Thoracic aorta (tissue), 2 donors: Measurements from ENCODE around the gene SCN10A. TPM values are rescaled to one million over a fixed set of nuclear protein-coding genes. Genes with fewer than 3 reads are reported as not detected.

Experiments
- ATAC-seq: fragments of 150-250 bp; one replicate; pipeline ENCODE4 v1.8.0; 2017; ENCODE audit warnings: low read depth; ENCODE audit not compliant: insufficient number of reproducible peaks, low FRiP score
- DNase-seq: peaks from one replicate; pipeline ENCODE4 v3.0.0-alpha.2; 2020; ENCODE audit warnings: low spot score
- H3K27ac ChIP-seq, 2 donors: fragments of 200-600 bp; sonication (generic); 1 replicate in 1 of 2; 2 replicates in 1 of 2; pipeline ENCODE4 v1.5.1; 2016; ENCODE audit warnings: mild to moderate bottlenecking in 2 of 2, moderate library complexity in 2 of 2
- H3K27me3 ChIP-seq: fragments of 200-600 bp; sonication (generic); replicated peaks from 2 replicates; pipeline ENCODE4 v1.6.0; 2016; ENCODE audit warnings: mild to moderate bottlenecking; ENCODE audit not compliant: insufficient read depth
- H3K36me3 ChIP-seq: fragments of 200-600 bp; sonication (generic); one replicate; pipeline ENCODE4 v1.5.1; 2016
- H3K4me1 ChIP-seq, 2 donors: fragments of 200-600 bp; sonication (generic); 1 replicate in 1 of 2; 2 replicates in 1 of 2; pipeline versions ENCODE4 v1.5.1 to v1.6.0; 2016; ENCODE audit warnings: low read depth in 2 of 2, mild to moderate bottlenecking in 1 of 2; ENCODE audit not compliant: control insufficient read depth in 1 of 2
- H3K4me3 ChIP-seq: fragments of 200-600 bp; sonication (generic); 2 replicates; pipeline ENCODE4 v1.5.1; 2016; ENCODE audit warnings: mild to moderate bottlenecking
- H3K9me3 ChIP-seq: fragments of 200-600 bp; sonication (generic); 2 replicates; pipeline ENCODE4 v1.5.1; 2016
- CTCF ChIP-seq: fragments of 200-600 bp; sonication (generic); IDR thresholded peaks from one replicate; pipeline ENCODE4 v1.5.1; 2019; ENCODE audit warnings: antibody characterized with exemption
- total RNA-seq, 2 donors: library from RNA; depleted of rRNA; stranded (reverse); fragments of >200 nt; gene quantifications; one replicate each; pipeline versions ENCODE4 v1.1.0 to v1.2.3, GENCODE V29; 2016

Gene SCN10A
- total RNA-seq, 2 donors from 2014 or later: not detected

GRCh38 chr3:38684546-38684945 is 131.5 kb downstream of the SCN10A start:
- Histone ChIP-seq H3K9me3 (no peaks in the 10 kb centered on the region), H3K27me3 (no peaks in the 10 kb centered on the region), H3K36me3 (no peaks in the 10 kb centered on the region), H3K27ac (no peak overlapping the region), H3K4me3 (no peak overlapping the region), H3K4me1 (no peaks in the 10 kb centered on the region)
- no peak for DNase-seq
- TF ChIP-seq CTCF: no peak
- ATAC-seq: no peak

- TF ChIP-seq CTCF: no peak
- ATAC-seq (no peak), DNase-seq (no peak)
- Histone ChIP-seq H3K36me3 (no peaks in the 10 kb centered on the region), H3K9me3 (no peaks in the 10 kb centered on the region), H3K4me1 (no peaks in the 10 kb centered on the region), H3K4me3 (no peak overlapping the region), H3K27me3 (no peaks in the 10 kb centered on the region), H3K27ac (no peak overlapping the region)
Measured at GRCh38 chr3:38669668-38670067, 146.3 kb downstream of the SCN10A start.

- Histone ChIP-seq H3K4me1 (no peaks in the 10 kb centered on the region), H3K36me3 (no peaks in the 10 kb centered on the region), H3K9me3 (no peaks in the 10 kb centered on the region), H3K27ac (no peak overlapping the region), H3K27me3 (no peaks in the 10 kb centered on the region), H3K4me3 (no peak overlapping the region)
- DNase-seq (no peak), ATAC-seq (no peak)
- TF ChIP-seq CTCF: no peak
Measured at GRCh38 chr3:38662544-38662943, 153.5 kb downstream of the SCN10A start.

GRCh38 chr3:38658841-38659240 is 157.2 kb downstream of the SCN10A start:
- H3K9me3 ChIP-seq: no peaks in the 10 kb centered on the region
- H3K4me3 ChIP-seq: no peak overlapping the region
- H3K4me1 ChIP-seq: no peaks in the 10 kb centered on the region
- DNase-seq (no peak), ATAC-seq (no peak)
- no peak overlapping the region for H3K27ac ChIP-seq
- TF ChIP-seq CTCF: no peak
- H3K36me3 ChIP-seq: no peaks in the 10 kb centered on the region
- no peaks in the 10 kb centered on the region for H3K27me3 ChIP-seq

- DNase-seq (no peak), ATAC-seq (no peak)
- Histone ChIP-seq H3K27me3 (no peaks in the 10 kb centered on the region), H3K36me3 (no peaks in the 10 kb centered on the region), H3K9me3 (no peaks in the 10 kb centered on the region), H3K4me3 (no peak overlapping the region), H3K4me1 (no peaks in the 10 kb centered on the region), H3K27ac (no peak overlapping the region)
- TF ChIP-seq CTCF: no peak
Measured at GRCh38 chr3:38657369-38657768, 158.6 kb downstream of the SCN10A start.
